ENCODE data around the gene RNF2. TPM values are rescaled to one million over a fixed set of nuclear protein-coding genes. Genes with fewer than 3 reads are reported as not detected.

The RNF2 gene
- total RNA-seq, 1 experiment from 2014 or later: 23.3 TPM

DNA sequence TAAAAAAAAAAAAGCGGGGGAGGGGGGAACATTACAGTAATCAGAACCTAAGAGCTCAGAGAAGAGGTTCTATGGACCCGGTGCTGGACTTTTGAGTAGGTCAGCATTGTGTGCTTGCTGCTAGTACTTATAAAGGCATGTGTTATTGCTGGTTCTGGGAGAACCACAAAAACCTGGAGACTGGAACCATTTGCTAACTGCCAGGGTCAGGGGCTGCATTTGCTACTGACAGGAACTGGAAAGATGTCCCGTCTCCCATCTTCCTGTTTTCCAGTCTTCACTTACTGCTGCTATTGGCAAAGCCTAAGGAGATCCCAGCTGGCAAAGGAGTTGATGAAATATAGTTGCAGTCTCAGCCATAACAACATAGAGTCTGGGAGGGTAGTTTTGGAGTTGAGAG, 4.3 kb downstream of the RNF2 start:
- peaks cover 21% of the 10 kb centered on the region for H3K36me3 Mint-ChIP-seq (ENCODE audit: insufficient read depth, unreplicated experiment)
- intact Hi-C loops (cut with micrococcal nuclease; ENCODE audit: unreplicated experiment): no loop called here
- no peaks in the 10 kb centered on the region for H3K27me3 Mint-ChIP-seq (ENCODE audit: unreplicated experiment)
- CTCF ChIA-PET: no interaction called here
- TF ChIP-seq, protein P1, sequence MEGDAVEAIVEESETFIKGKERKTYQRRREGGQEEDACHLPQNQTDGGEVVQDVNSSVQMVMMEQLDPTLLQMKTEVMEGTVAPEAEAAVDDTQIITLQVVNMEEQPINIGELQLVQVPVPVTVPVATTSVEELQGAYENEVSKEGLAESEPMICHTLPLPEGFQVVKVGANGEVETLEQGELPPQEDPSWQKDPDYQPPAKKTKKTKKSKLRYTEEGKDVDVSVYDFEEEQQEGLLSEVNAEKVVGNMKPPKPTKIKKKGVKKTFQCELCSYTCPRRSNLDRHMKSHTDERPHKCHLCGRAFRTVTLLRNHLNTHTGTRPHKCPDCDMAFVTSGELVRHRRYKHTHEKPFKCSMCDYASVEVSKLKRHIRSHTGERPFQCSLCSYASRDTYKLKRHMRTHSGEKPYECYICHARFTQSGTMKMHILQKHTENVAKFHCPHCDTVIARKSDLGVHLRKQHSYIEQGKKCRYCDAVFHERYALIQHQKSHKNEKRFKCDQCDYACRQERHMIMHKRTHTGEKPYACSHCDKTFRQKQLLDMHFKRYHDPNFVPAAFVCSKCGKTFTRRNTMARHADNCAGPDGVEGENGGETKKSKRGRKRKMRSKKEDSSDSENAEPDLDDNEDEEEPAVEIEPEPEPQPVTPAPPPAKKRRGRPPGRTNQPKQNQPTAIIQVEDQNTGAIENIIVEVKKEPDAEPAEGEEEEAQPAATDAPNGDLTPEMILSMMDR (IDR thresholded peaks at IDR 0.05; ENCODE audit: unreplicated experiment): no peak
- no peak overlapping the region for H3K27ac Mint-ChIP-seq (ENCODE audit: unreplicated experiment)
- no peak for DNase-seq
- no TSS peak for BruUV-seq (replicated peaks)
- H3K9me3 Mint-ChIP-seq (ENCODE audit: low read depth, unreplicated experiment): no peaks in the 10 kb centered on the region
- peaks cover 25% of the 10 kb centered on the region for H3K4me1 Mint-ChIP-seq (ENCODE audit: low read depth, unreplicated experiment)
- no peak overlapping the region for H3K4me3 Mint-ChIP-seq (ENCODE audit: low read depth, unreplicated experiment)

DNA sequence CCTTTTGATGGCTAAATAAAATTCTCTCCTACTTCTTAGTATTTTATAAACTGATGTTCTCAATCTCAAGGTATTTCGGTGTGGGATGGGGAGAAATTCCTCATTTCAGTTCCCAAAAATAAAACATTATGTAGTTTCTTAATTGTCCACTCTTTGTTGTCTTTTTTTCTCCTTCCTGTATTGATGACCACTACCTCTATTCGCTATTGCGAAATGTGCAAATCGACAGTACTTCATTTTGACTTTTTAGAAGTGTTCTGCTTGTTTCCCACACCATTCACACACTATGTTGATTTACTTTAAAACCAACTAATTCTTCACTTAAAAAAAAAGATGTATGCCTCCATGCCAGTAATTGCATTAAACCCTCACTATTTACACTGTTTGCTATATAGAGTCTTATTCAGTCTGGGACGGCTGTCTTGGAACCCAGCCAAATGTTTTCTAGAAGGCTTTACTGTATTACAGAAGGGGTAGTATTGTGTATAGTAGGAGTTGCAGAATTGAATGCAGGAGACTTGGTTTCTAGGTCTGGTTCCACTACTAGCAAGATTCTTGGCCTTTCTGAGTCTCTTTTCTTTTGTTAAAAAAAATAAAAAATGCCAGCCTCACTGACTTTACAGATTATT, 5.6 kb downstream of the RNF2 start:
- no peaks in the 10 kb centered on the region for H3K9me3 Mint-ChIP-seq (ENCODE audit: low read depth, unreplicated experiment)
- peaks cover 9% of the 10 kb centered on the region for H3K36me3 Mint-ChIP-seq (ENCODE audit: insufficient read depth, unreplicated experiment)
- TF ChIP-seq, protein P1 (IDR thresholded peaks at IDR 0.05; ENCODE audit: unreplicated experiment): no peak
- no TSS peak for BruUV-seq (replicated peaks)
- no peaks in the 10 kb centered on the region for H3K27me3 Mint-ChIP-seq (ENCODE audit: unreplicated experiment)
- CTCF ChIA-PET: no interaction called here
- no peak for DNase-seq
- peaks cover 25% of the 10 kb centered on the region for H3K4me1 Mint-ChIP-seq (ENCODE audit: low read depth, unreplicated experiment)
- H3K4me3 Mint-ChIP-seq (ENCODE audit: low read depth, unreplicated experiment): no peak overlapping the region
- intact Hi-C loops (cut with micrococcal nuclease; ENCODE audit: unreplicated experiment): no loop called here
- H3K27ac Mint-ChIP-seq (ENCODE audit: unreplicated experiment): no peak overlapping the region

DNA sequence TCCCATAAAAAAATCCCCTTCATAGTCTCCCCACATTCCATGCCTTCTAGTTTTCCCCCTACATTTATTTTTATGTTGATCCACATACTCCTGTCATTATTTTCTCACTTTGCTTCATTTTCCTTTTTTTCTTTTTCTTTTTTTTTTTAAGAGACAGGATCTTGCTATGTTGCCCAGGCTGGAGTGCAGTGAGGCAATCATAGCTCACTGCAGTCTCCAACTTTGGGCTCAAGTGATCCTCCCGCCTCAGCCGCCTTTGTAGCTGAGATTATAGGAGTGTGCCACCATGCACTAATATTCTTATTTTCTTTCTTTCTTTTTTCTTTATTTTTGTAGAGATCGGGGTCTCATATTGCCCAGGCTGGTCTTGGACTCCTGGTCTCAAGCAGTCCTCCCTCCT, 7.8 kb downstream of the RNF2 start:
- DNase-seq: no peak
- H3K9me3 Mint-ChIP-seq (ENCODE audit: low read depth, unreplicated experiment): no peaks in the 10 kb centered on the region
- H3K36me3 Mint-ChIP-seq (ENCODE audit: insufficient read depth, unreplicated experiment): no peaks in the 10 kb centered on the region
- H3K4me3 Mint-ChIP-seq (ENCODE audit: low read depth, unreplicated experiment): no peak overlapping the region
- no TSS peak for BruUV-seq (replicated peaks)
- peaks cover 9% of the 10 kb centered on the region for H3K4me1 Mint-ChIP-seq (ENCODE audit: low read depth, unreplicated experiment)
- no peak overlapping the region for H3K27ac Mint-ChIP-seq (ENCODE audit: unreplicated experiment)
- no peaks in the 10 kb centered on the region for H3K27me3 Mint-ChIP-seq (ENCODE audit: unreplicated experiment)
- intact Hi-C loops (cut with micrococcal nuclease; ENCODE audit: unreplicated experiment): no loop called here
- TF ChIP-seq, protein P1 (IDR thresholded peaks at IDR 0.05; ENCODE audit: unreplicated experiment): no peak
- CTCF ChIA-PET: no interaction called here

DNA sequence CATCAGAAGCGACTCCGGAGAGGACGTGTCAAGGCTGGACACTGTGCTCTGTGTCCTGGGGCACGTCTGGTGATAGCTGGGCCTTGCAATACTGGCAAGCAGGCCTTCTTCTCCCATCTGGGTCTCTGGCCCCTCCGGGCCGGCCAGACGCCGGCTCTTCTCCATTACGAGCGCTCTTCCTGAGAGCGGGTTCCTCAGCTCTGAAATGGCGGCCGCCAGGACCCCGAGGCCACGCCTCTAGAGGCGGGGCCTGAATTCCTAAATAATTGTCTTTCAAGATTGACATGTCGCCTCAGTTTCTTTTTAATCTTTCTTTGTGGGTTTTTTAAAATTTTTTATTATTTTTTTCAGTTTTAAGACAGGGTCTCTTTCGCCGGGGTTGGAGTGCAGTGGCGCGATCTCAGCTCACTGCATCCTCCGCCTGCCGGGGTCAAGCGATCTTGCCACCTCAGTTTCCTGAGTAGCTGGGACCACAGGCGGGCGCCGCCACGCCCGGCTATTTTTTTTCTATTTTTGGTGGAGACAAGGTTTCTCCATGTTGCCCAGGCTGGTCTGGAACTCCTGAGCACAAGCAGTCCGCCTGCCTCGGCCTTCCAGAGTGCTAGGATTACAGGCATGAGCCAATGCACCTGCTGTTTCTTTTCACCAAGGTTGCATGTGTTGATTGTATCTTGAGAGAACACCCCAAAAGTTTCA, 9.2 kb downstream of the RNF2 start:
- H3K27ac Mint-ChIP-seq (ENCODE audit: unreplicated experiment): no peak overlapping the region
- no peaks in the 10 kb centered on the region for H3K27me3 Mint-ChIP-seq (ENCODE audit: unreplicated experiment)
- peaks cover 7% of the 10 kb centered on the region for H3K4me1 Mint-ChIP-seq (ENCODE audit: low read depth, unreplicated experiment)
- no peaks in the 10 kb centered on the region for H3K36me3 Mint-ChIP-seq (ENCODE audit: insufficient read depth, unreplicated experiment)
- BruUV-seq (replicated peaks): no TSS peak
- no peak overlapping the region for H3K4me3 Mint-ChIP-seq (ENCODE audit: low read depth, unreplicated experiment)
- TF ChIP-seq, protein P1 (IDR thresholded peaks at IDR 0.05; ENCODE audit: unreplicated experiment): no peak
- intact Hi-C loops (cut with micrococcal nuclease; ENCODE audit: unreplicated experiment): no loop called here
- no peaks in the 10 kb centered on the region for H3K9me3 Mint-ChIP-seq (ENCODE audit: low read depth, unreplicated experiment)
- CTCF ChIA-PET: no interaction called here
- DNase-seq: no peak
